ENCODE measurements around the gene SCN3A.

GRCh38 chr2:165182029-165182428 is 21.8 kb downstream of the SCN3A start:
- TF ChIP-seq POLR2AphosphoS5 (IDR thresholded peaks at IDR 0.05; ENCODE audit: low read depth, low read length) = no peak
- no peak for TF ChIP-seq TAF1 (IDR thresholded peaks at IDR 0.05; ENCODE audit: borderline replicate concordance, low read depth, low read length)
